Skeletal muscle tissue (tissue), 4 donors: ENCODE data around the gene HCRTR2. TPM values are rescaled to one million over a fixed set of nuclear protein-coding genes. Genes with fewer than 3 reads are reported as not detected.
"Not testable (repeated sequence)": the region's sequence is repeated elsewhere in the genome, so short reads cannot be mapped to it uniquely, and the experiment has no call there.

Experiments
- H3K27ac ChIP-seq: one replicate; pipeline ENCODE4 v1.7.0; 2013; ENCODE audit warnings: mild to moderate bottlenecking, low read depth, low read length, inconsistent platforms
- H3K27me3 ChIP-seq, 3 donors: one replicate each; pipeline ENCODE4 v1.7.0; 2013; ENCODE audit warnings: low read length in 3 of 3; ENCODE audit not compliant: control insufficient read depth in 3 of 3, insufficient read depth in 3 of 3
- H3K36me3 ChIP-seq, 3 donors: one replicate each; pipeline ENCODE4 v1.7.0; 2013; ENCODE audit warnings: low read length in 3 of 3; ENCODE audit not compliant: control insufficient read depth in 3 of 3, insufficient read depth in 3 of 3
- H3K4me1 ChIP-seq, 3 donors: one replicate each; pipeline ENCODE4 v1.7.0; 2013; ENCODE audit warnings: low read length in 3 of 3, mild to moderate bottlenecking in 3 of 3; ENCODE audit not compliant: control insufficient read depth in 3 of 3, insufficient read depth in 3 of 3
- H3K4me3 ChIP-seq, 3 donors: one replicate each; pipeline ENCODE4 v1.7.0; 2013; ENCODE audit warnings: low read length in 3 of 3
- H3K9ac ChIP-seq, 3 donors: one replicate each; pipeline ENCODE4 v1.7.0; 2013; ENCODE audit warnings: low read length in 3 of 3, mild to moderate bottlenecking in 3 of 3, moderate library complexity in 2 of 3, low read depth in 1 of 3
- H3K9me3 ChIP-seq, 3 donors: one replicate each; pipeline ENCODE4 v1.7.0; 2013; ENCODE audit warnings: low read length in 3 of 3; ENCODE audit not compliant: control insufficient read depth in 3 of 3
- total RNA-seq: library from RNA; depleted of rRNA; stranded (reverse); fragments of >200 nt; gene quantifications from one replicate; pipeline ENCODE4 v1.2.3, GENCODE V29; 2014
- donor health status: Osteomylitis.

HCRTR2 gene
- total RNA-seq, 1 donor from 2014 or later = not detected

- no peaks in the 10 kb centered on the region for H3K27me3 ChIP-seq
Measured at GRCh38 chr6:55212156-55212555, 37.8 kb downstream of the HCRTR2 start.

GRCh38 chr6:55220961-55221360 is 46.6 kb downstream of the HCRTR2 start:
- H3K9me3 ChIP-seq = no peaks in the 10 kb centered on the region
- H3K27me3 ChIP-seq = no peaks in the 10 kb centered on the region
- no peak overlapping the region for H3K4me3 ChIP-seq
- H3K27ac ChIP-seq = no peak overlapping the region
- no peaks in the 10 kb centered on the region for H3K36me3 ChIP-seq
- no peaks in the 10 kb centered on the region for H3K4me1 ChIP-seq
- H3K9ac ChIP-seq = no peak overlapping the region

More at GRCh38 chr6:55212156-55212555, 37.8 kb downstream of the HCRTR2 start:
- no peaks in the 10 kb centered on the region for H3K9me3 ChIP-seq
- H3K36me3 ChIP-seq = no peaks in the 10 kb centered on the region
- H3K27ac ChIP-seq = no peak overlapping the region
- no peak overlapping the region for H3K9ac ChIP-seq
- H3K4me3 ChIP-seq = no peak overlapping the region
- no peaks in the 10 kb centered on the region for H3K4me1 ChIP-seq

- no peak overlapping the region for H3K9ac ChIP-seq
- no peaks in the 10 kb centered on the region for H3K36me3 ChIP-seq
- no peaks in the 10 kb centered on the region for H3K27me3 ChIP-seq
- no peaks in the 10 kb centered on the region for H3K4me1 ChIP-seq
- H3K4me3 ChIP-seq = no peak overlapping the region
- no peak overlapping the region for H3K27ac ChIP-seq
- H3K9me3 ChIP-seq = no peaks in the 10 kb centered on the region
Measured at GRCh38 chr6:55227862-55228261, 53.5 kb downstream of the HCRTR2 start.

- Histone ChIP-seq H3K4me3 (no peak overlapping the region), H3K27ac (no peak overlapping the region), H3K27me3 (no peaks in the 10 kb centered on the region), H3K4me1 (no peaks in the 10 kb centered on the region), H3K36me3 (no peaks in the 10 kb centered on the region), H3K9me3 (no peaks in the 10 kb centered on the region), H3K9ac (no peak overlapping the region)
Measured at GRCh38 chr6:55239099-55239498, 64.8 kb downstream of the HCRTR2 start.

GRCh38 chr6:55240975-55241605 is 66.8 kb downstream of the HCRTR2 start:
- not testable (repeated sequence) for H3K9me3 ChIP-seq, H3K4me1 ChIP-seq, H3K36me3 ChIP-seq, H3K9ac ChIP-seq, H3K27ac ChIP-seq, H3K4me3 ChIP-seq, H3K27me3 ChIP-seq

- no peaks in the 10 kb centered on the region for H3K36me3 ChIP-seq
- no peak overlapping the region for H3K4me3 ChIP-seq
- H3K27me3 ChIP-seq = peaks cover 0 to 3% (median 0%) of the 10 kb centered on the region in 3 donors
- H3K9me3 ChIP-seq = no peaks in the 10 kb centered on the region
- H3K4me1 ChIP-seq = no peaks in the 10 kb centered on the region
- H3K27ac ChIP-seq = no peak overlapping the region
- no peak overlapping the region for H3K9ac ChIP-seq
Measured at GRCh38 chr6:55250400-55250799, 76.1 kb downstream of the HCRTR2 start.

GRCh38 chr6:55255113-55255512 is 80.8 kb downstream of the HCRTR2 start:
- Histone ChIP-seq H3K27me3 (peaks cover 0 to 3% (median 0%) of the 10 kb centered on the region in 3 donors), H3K9ac (no peak overlapping the region), H3K36me3 (no peaks in the 10 kb centered on the region), H3K4me3 (no peak overlapping the region), H3K27ac (no peak overlapping the region), H3K4me1 (no peaks in the 10 kb centered on the region), H3K9me3 (no peaks in the 10 kb centered on the region)

- no peaks in the 10 kb centered on the region for H3K4me1 ChIP-seq
Measured at GRCh38 chr6:55260181-55260580, 85.9 kb downstream of the HCRTR2 start.

GRCh38 chr6:55265409-55266114 is 91.2 kb downstream of the HCRTR2 start:
- H3K27me3 ChIP-seq = no peaks in the 10 kb centered on the region
- H3K9ac ChIP-seq = no peak overlapping the region
- H3K4me3 ChIP-seq = no peak overlapping the region
- no peaks in the 10 kb centered on the region for H3K4me1 ChIP-seq
- H3K36me3 ChIP-seq = no peaks in the 10 kb centered on the region
- H3K27ac ChIP-seq = no peak overlapping the region
- H3K9me3 ChIP-seq = no peaks in the 10 kb centered on the region

More at GRCh38 chr6:55260181-55260580, 85.9 kb downstream of the HCRTR2 start:
- peaks cover 0 to under 1% (median 0%) of the 10 kb centered on the region in 3 donors for H3K27me3 ChIP-seq
- H3K27ac ChIP-seq = no peak overlapping the region
- H3K9ac ChIP-seq = no peak overlapping the region
- no peak overlapping the region for H3K4me3 ChIP-seq
- H3K36me3 ChIP-seq = no peaks in the 10 kb centered on the region
- no peaks in the 10 kb centered on the region for H3K9me3 ChIP-seq

GRCh38 chr6:55266896-55267295 is 92.6 kb downstream of the HCRTR2 start:
- Histone ChIP-seq H3K9me3 (no peaks in the 10 kb centered on the region), H3K36me3 (no peaks in the 10 kb centered on the region), H3K27me3 (no peaks in the 10 kb centered on the region), H3K4me3 (no peak overlapping the region), H3K27ac (no peak overlapping the region), H3K9ac (no peak overlapping the region), H3K4me1 (no peaks in the 10 kb centered on the region)
